ENCODE measurements around the gene TREX2. TPM values are rescaled to one million over a fixed set of nuclear protein-coding genes. Genes with fewer than 3 reads are reported as not detected.

The TREX2 gene
- total RNA-seq, 1 donor from 2014 or later = 0.80 TPM

GRCh38 chrX:153398275-153398960 lies 47.4 kb downstream of the TREX2 start:
- DNase-seq = no peak
- TF ChIP-seq, protein P1, sequence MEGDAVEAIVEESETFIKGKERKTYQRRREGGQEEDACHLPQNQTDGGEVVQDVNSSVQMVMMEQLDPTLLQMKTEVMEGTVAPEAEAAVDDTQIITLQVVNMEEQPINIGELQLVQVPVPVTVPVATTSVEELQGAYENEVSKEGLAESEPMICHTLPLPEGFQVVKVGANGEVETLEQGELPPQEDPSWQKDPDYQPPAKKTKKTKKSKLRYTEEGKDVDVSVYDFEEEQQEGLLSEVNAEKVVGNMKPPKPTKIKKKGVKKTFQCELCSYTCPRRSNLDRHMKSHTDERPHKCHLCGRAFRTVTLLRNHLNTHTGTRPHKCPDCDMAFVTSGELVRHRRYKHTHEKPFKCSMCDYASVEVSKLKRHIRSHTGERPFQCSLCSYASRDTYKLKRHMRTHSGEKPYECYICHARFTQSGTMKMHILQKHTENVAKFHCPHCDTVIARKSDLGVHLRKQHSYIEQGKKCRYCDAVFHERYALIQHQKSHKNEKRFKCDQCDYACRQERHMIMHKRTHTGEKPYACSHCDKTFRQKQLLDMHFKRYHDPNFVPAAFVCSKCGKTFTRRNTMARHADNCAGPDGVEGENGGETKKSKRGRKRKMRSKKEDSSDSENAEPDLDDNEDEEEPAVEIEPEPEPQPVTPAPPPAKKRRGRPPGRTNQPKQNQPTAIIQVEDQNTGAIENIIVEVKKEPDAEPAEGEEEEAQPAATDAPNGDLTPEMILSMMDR (IDR thresholded peaks at IDR 0.05) = no peak
- no peak for ATAC-seq
- H3K9me3 ChIP-seq = no peaks in the 10 kb centered on the region
- no peaks in the 10 kb centered on the region for H3K27me3 ChIP-seq (ENCODE audit: low read depth)
- no peak overlapping the region for H3K4me3 ChIP-seq
- no peaks in the 10 kb centered on the region for H3K4me1 ChIP-seq
- no peaks in the 10 kb centered on the region for H3K36me3 ChIP-seq
- intact Hi-C loops (cut with DNase I) = no loop called here
- H3K27ac ChIP-seq = no peak overlapping the region

GRCh38 chrX:153397256-153397960 lies 48.4 kb downstream of the TREX2 start:
- Histone ChIP-seq H3K9me3 (no peaks in the 10 kb centered on the region), H3K4me1 (no peaks in the 10 kb centered on the region), H3K27ac (no peak overlapping the region), H3K36me3 (no peaks in the 10 kb centered on the region), H3K27me3 (ENCODE audit: low read depth) (no peaks in the 10 kb centered on the region), H3K4me3 (no peak overlapping the region)
- no peak for ATAC-seq
- DNase-seq = no peak
- TF ChIP-seq, protein P1 (IDR thresholded peaks at IDR 0.05) = no peak
- intact Hi-C loops (cut with DNase I) = no loop called here

- no peak overlapping the region for H3K4me3 ChIP-seq
- intact Hi-C loops (cut with DNase I) = no loop called here
- H3K27ac ChIP-seq = no peak overlapping the region
- H3K4me1 ChIP-seq = no peaks in the 10 kb centered on the region
- H3K27me3 ChIP-seq (ENCODE audit: low read depth) = no peaks in the 10 kb centered on the region
- no peaks in the 10 kb centered on the region for H3K36me3 ChIP-seq
- DNase-seq (no peak), ATAC-seq (no peak)
- TF ChIP-seq, protein P1 (IDR thresholded peaks at IDR 0.05) = no peak
- no peaks in the 10 kb centered on the region for H3K9me3 ChIP-seq
Observed at GRCh38 chrX:153396320-153397195, 49.3 kb downstream of the TREX2 start.

GRCh38 chrX:153395613-153396319 lies 50.1 kb downstream of the TREX2 start:
- TF ChIP-seq, protein P1 (IDR thresholded peaks at IDR 0.05) = no peak
- no peaks in the 10 kb centered on the region for H3K9me3 ChIP-seq
- H3K27ac ChIP-seq = no peak overlapping the region
- no peaks in the 10 kb centered on the region for H3K36me3 ChIP-seq
- ATAC-seq (no peak), DNase-seq (no peak)
- intact Hi-C loops (cut with DNase I) = no loop called here
- no peak overlapping the region for H3K4me3 ChIP-seq
- no peaks in the 10 kb centered on the region for H3K27me3 ChIP-seq (ENCODE audit: low read depth)
- no peaks in the 10 kb centered on the region for H3K4me1 ChIP-seq

DNA sequence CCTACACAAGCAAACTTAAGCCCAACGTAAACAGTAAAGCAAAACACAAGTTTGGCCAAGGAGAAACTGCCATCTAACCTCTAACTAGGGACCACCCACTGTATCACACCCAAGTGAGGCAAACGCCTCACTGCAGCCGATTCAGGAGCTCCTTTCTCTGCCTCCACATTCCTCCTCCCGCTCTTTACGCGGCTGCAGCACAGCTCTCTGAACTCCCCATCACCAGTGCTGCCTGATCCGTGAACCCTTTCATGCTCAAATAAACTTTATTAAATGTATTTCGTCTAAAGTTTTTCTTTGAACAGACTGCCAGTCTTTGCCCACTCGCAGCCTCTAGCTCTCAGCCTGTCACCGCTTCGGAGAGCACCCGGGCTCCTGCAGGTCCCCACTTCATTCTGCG lies 51.2 kb downstream of the TREX2 start:
- H3K9me3 ChIP-seq = no peaks in the 10 kb centered on the region
- TF ChIP-seq, protein P1 (IDR thresholded peaks at IDR 0.05) = no peak
- H3K27ac ChIP-seq = no peak overlapping the region
- H3K4me1 ChIP-seq = no peaks in the 10 kb centered on the region
- ATAC-seq = no peak
- no peaks in the 10 kb centered on the region for H3K27me3 ChIP-seq (ENCODE audit: low read depth)
- no peak overlapping the region for H3K4me3 ChIP-seq
- no peak for DNase-seq
- no peaks in the 10 kb centered on the region for H3K36me3 ChIP-seq
- intact Hi-C loops (cut with DNase I) = no loop called here
